ENCODE measurements around the gene EIF3K.

DNA sequence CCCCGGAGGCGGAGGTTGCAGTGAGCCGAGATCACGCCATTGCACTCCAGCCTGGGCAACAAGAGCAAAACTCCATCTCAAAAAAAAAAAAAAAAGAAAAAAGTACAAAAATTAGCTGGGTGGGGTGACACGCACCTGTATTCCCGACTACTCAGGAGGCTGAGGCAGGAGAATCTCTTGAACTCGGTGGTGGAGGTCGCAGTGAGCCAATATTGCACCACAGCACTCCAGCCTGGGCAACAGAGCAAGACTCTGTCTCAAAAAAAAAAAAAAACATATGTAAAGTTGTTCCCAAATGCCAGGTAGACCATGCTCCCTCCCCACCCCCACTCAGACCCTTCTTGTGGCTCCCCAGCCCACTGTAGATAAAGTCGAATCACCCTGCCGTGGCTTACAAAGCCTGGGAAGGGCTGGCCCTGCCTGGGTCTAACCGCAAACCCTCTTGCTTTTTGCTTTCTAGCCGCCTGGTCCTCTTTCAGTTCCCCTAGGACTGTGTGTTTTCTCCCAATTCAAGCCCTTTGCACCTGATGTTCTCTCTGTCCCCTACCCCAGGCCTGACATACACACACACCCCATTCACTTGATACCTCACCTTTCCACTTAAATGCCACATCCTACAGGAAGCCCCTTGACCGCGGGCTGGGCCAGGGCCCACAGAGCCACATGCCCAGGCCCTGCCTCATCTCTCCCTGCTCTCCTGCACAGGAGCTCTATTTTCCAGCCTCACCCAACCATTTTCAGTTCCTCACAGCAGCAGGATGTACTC is 35.6 kb upstream of the EIF3K start:
- TF ChIP-seq TARDBP (IDR thresholded peaks at IDR 0.05) (no peak), SUZ12 (IDR thresholded peaks at IDR 0.05) (no peak), SP1 (IDR thresholded peaks at IDR 0.05) (no peak), ARNT (IDR thresholded peaks at IDR 0.05) (no peak), FOXM1 (IDR thresholded peaks at IDR 0.05; ENCODE audit: borderline replicate concordance) (no peak), BHLHE40 (IDR thresholded peaks at IDR 0.05; ENCODE audit: borderline replicate concordance) (no peak), ELF4 (IDR thresholded peaks at IDR 0.05) (no peak), FOXA1 (IDR thresholded peaks at IDR 0.05) (no peak)

Measured in HEK293T (cell line).